ENCODE measurements around the gene SDR39U1. TPM values are rescaled to one million over a fixed set of nuclear protein-coding genes. Genes with fewer than 3 reads are reported as not detected.

Gene SDR39U1
- total RNA-seq, 3 donors from 2014 or later, result 43.3 to 64.1 (median 47.1) TPM

- Histone ChIP-seq H3K9me3 (no peaks in the 10 kb centered on the region), H3K4me1 (ENCODE audit: low read depth) (peaks cover 43% of the 10 kb centered on the region), H3K36me3 (ENCODE audit: low read depth) (no peaks in the 10 kb centered on the region), H3K4me3 (no peak overlapping the region)
- intact Hi-C loops (cut with DNase I, micrococcal nuclease), result no loop called here
- DNase-seq, result peak in 2 of 3 donors; percentile 62 to 79
- ATAC-seq, result peak; percentile 77
- no peak for TF ChIP-seq CTCF (IDR thresholded peaks at IDR 0.05)
These were observed 19.6 kb downstream of the SDR39U1 start for GRCh38 chr14:24422694-24423601.

GRCh38 chr14:24422261-24422660 is 20.3 kb downstream of the SDR39U1 start:
- TF ChIP-seq CTCF (IDR thresholded peaks at IDR 0.05), result no peak
- no peak for ATAC-seq
- no peak for DNase-seq
- no peaks in the 10 kb centered on the region for H3K9me3 ChIP-seq
- intact Hi-C loops (cut with DNase I, micrococcal nuclease), result no loop called here
- H3K36me3 ChIP-seq (ENCODE audit: low read depth), result no peaks in the 10 kb centered on the region
- H3K4me3 ChIP-seq, result no peak overlapping the region
- H3K4me1 ChIP-seq (ENCODE audit: low read depth), result peaks cover 36% of the 10 kb centered on the region

- Histone ChIP-seq H3K4me3 (no peak overlapping the region), H3K36me3 (ENCODE audit: low read depth) (no peaks in the 10 kb centered on the region), H3K9me3 (no peaks in the 10 kb centered on the region), H3K4me1 (ENCODE audit: low read depth) (peaks cover 15% of the 10 kb centered on the region)
- intact Hi-C loops (cut with DNase I, micrococcal nuclease), result no loop called here
- DNase-seq, result peak; percentile 70 to 79 (median 74)
- ATAC-seq, result peak; percentile 83
- no peak for TF ChIP-seq CTCF (IDR thresholded peaks at IDR 0.05)
These were observed 24.1 kb downstream of the SDR39U1 start for GRCh38 chr14:24418492-24418873.

GRCh38 chr14:24417832-24418491 is 24.6 kb downstream of the SDR39U1 start:
- no peaks in the 10 kb centered on the region for H3K36me3 ChIP-seq (ENCODE audit: low read depth)
- ATAC-seq (peak; percentile 18), DNase-seq (peak in 1 of 3 donors; percentile 37)
- no peak for TF ChIP-seq CTCF (IDR thresholded peaks at IDR 0.05)
- H3K9me3 ChIP-seq, result no peaks in the 10 kb centered on the region
- no peak overlapping the region for H3K4me3 ChIP-seq
- intact Hi-C loops (cut with DNase I, micrococcal nuclease), result no loop called here
- peaks cover 15% of the 10 kb centered on the region for H3K4me1 ChIP-seq (ENCODE audit: low read depth)

- intact Hi-C loops (cut with DNase I, micrococcal nuclease), result no loop called here
- H3K4me3 ChIP-seq, result no peak overlapping the region
- ATAC-seq (no peak), DNase-seq (no peak)
- no peaks in the 10 kb centered on the region for H3K36me3 ChIP-seq (ENCODE audit: low read depth)
- H3K4me1 ChIP-seq (ENCODE audit: low read depth), result peaks cover 8% of the 10 kb centered on the region
- TF ChIP-seq CTCF (IDR thresholded peaks at IDR 0.05), result no peak
- H3K9me3 ChIP-seq, result no peaks in the 10 kb centered on the region
These were observed 25.5 kb downstream of the SDR39U1 start for GRCh38 chr14:24416932-24417619.

Measured in mucosa of descending colon (tissue), 3 donors.